NCI-H2227 (cell line): ENCODE data around the gene CHST2.

ENCODE experiments used
- DNase-seq: peaks from one replicate; lab custom pipeline; 2025; ENCODE audit not compliant: unreplicated experiment; lab: John Stamatoyannopoulos, UW

The CHST2 gene

GRCh38 chr3:143098032-143098764 is 21.4 kb upstream of the CHST2 start:
- DNase-seq = no peak

- no peak for DNase-seq
These were observed 20.4 kb upstream of the CHST2 start for GRCh38 chr3:143099210-143099609.

- no peak for DNase-seq
These were observed 19.9 kb upstream of the CHST2 start for GRCh38 chr3:143099690-143100089.

GRCh38 chr3:143100451-143100850 is 19.1 kb upstream of the CHST2 start:
- no peak for DNase-seq

GRCh38 chr3:143101792-143102381 is 17.7 kb upstream of the CHST2 start:
- no peak for DNase-seq

- no peak for DNase-seq
These were observed 15.9 kb upstream of the CHST2 start for GRCh38 chr3:143103652-143104051.

- DNase-seq = no peak
These were observed 14.4 kb upstream of the CHST2 start for GRCh38 chr3:143105170-143105569.

- DNase-seq = no peak
These were observed 9.7 kb upstream of the CHST2 start for GRCh38 chr3:143109861-143110260.

- DNase-seq = no peak
These were observed 9.2 kb upstream of the CHST2 start for GRCh38 chr3:143110371-143110770.

- DNase-seq = no peak
These were observed 952 bp upstream of the CHST2 start for GRCh38 chr3:143118630-143119008.

GRCh38 chr3:143119974-143120715 is 574 bp downstream of the CHST2 start:
- DNase-seq = peak; percentile 50

- DNase-seq = no peak
These were observed 1.2 kb downstream of the CHST2 start for GRCh38 chr3:143120716-143121240.

GRCh38 chr3:143121241-143122088 is 1.9 kb downstream of the CHST2 start:
- DNase-seq = peak; percentile 25

- DNase-seq = no peak
These were observed 2.5 kb downstream of the CHST2 start for GRCh38 chr3:143122089-143122430.

GRCh38 chr3:143122608-143123352 is 3.2 kb downstream of the CHST2 start:
- no peak for DNase-seq

- no peak for DNase-seq
These were observed 3.9 kb downstream of the CHST2 start for GRCh38 chr3:143123353-143123984.

- no peak for DNase-seq
These were observed 5.3 kb downstream of the CHST2 start for GRCh38 chr3:143124601-143125520.

- no peak for DNase-seq
These were observed 8.2 kb downstream of the CHST2 start for GRCh38 chr3:143127801-143128200.
